Endothelial cell (in vitro differentiated cells): Measurements from ENCODE around the gene RIMBP2. TPM values are rescaled to one million over a fixed set of nuclear protein-coding genes. Genes with fewer than 3 reads are reported as not detected.
"Not testable (repeated sequence)": the region's sequence is repeated elsewhere in the genome, so short reads cannot be mapped to it uniquely, and the experiment has no call there.

Source experiments
- DNase-seq: peaks from one replicate; pipeline ENCODE4 v3.0.0; 2021; ENCODE audit warnings: low spot score
- H3K27ac Mint-ChIP-seq: one replicate; pipeline ENCODE4 v1.8.0; 2021; ENCODE audit warnings: mixed read lengths, inconsistent platforms; ENCODE audit not compliant: unreplicated experiment
- H3K27me3 Mint-ChIP-seq: one replicate; pipeline ENCODE4 v1.8.0; 2021; ENCODE audit warnings: mild to moderate bottlenecking, moderate library complexity, mixed read lengths, inconsistent platforms; ENCODE audit not compliant: unreplicated experiment
- H3K36me3 Mint-ChIP-seq: one replicate; pipeline ENCODE4 v1.8.0; 2021; ENCODE audit warnings: mild to moderate bottlenecking, low read depth, mixed read lengths, inconsistent platforms; ENCODE audit not compliant: unreplicated experiment
- H3K4me1 Mint-ChIP-seq: one replicate; pipeline ENCODE4 v1.8.0; 2021; ENCODE audit warnings: mild to moderate bottlenecking, mixed read lengths, inconsistent platforms; ENCODE audit not compliant: unreplicated experiment
- H3K4me3 Mint-ChIP-seq: one replicate; pipeline ENCODE4 v1.8.0; 2021; ENCODE audit warnings: mild to moderate bottlenecking, mixed read lengths, inconsistent platforms; ENCODE audit not compliant: unreplicated experiment
- H3K9me3 Mint-ChIP-seq: one replicate; pipeline ENCODE4 v1.8.0; 2021; ENCODE audit warnings: mixed read lengths, inconsistent platforms; ENCODE audit not compliant: unreplicated experiment
- total RNA-seq: library from RNA; stranded (reverse); fragmentation: NEBNext Ultra II Directional; extraction: Animal tissue kit (Norgen Biotek cat#: 25700); gene quantifications from one replicate; pipeline ENCODE4 v1.2.1, GENCODE V29; 2021; ENCODE audit not compliant: unreplicated experiment
- TF ChIP-seq, protein P1 (sequence below): fragments of 200-600 bp; sonication (generic); IDR thresholded peaks from one replicate; pipeline ENCODE4 v1.5.0; 2021; ENCODE audit warnings: antibody characterized with exemption; ENCODE audit not compliant: unreplicated experiment

RIMBP2 gene
- total RNA-seq, 1 donor from 2014 or later: 1.4 TPM

DNA sequence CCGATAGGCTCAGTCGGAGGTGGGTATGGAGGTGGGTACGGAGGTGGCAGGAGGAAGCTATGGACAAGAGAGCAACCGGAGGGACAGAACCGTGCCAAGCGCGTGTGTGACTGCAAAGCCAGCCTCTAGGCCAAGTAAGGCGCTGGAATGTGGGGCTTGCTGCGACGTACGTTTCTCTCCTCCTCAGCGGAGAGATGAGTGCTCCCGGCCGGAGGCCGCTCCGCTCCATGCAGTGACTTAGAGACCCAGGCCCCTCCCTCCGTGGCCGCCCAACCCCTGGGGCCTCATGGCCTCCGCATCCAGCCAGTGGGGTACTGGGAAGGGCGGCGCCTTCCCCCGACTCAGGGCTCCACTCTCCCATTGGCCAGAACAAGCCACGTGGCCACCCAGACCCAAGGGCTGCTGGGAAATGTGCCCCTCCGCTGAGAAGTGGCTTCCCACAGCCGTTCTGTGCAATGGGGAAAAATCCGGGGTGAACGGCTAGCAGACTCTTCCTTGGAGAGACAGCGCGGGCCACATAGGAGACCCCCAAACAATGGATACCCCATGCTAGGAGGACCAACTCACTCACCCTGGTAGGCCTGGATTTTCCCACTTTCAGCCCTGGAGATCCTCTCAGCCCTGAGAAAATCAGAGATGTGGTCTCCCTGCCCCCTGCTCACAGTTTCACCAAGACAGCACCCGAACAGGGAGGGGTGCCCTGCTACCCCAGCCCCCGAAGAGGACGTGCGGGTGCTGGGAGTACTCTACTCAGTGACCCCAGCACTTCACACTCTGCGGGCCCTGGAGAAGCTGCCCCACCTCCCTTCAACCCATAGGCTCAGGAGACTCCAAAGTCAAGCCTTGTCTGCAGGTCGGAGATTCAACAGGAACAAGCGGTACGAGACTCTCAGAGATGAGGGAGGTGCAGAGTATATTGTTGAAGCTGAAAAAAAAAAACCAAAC lies 66.7 kb downstream of the RIMBP2 start:
- Mint-ChIP-seq H3K4me3 (no peak overlapping the region), H3K27me3 (peaks cover 4% of the 10 kb centered on the region), H3K36me3 (peaks cover 9% of the 10 kb centered on the region), H3K9me3 (peaks cover 12% of the 10 kb centered on the region), H3K4me1 (no peaks in the 10 kb centered on the region), H3K27ac (no peak overlapping the region)
- no peak for DNase-seq
- TF ChIP-seq, protein P1, sequence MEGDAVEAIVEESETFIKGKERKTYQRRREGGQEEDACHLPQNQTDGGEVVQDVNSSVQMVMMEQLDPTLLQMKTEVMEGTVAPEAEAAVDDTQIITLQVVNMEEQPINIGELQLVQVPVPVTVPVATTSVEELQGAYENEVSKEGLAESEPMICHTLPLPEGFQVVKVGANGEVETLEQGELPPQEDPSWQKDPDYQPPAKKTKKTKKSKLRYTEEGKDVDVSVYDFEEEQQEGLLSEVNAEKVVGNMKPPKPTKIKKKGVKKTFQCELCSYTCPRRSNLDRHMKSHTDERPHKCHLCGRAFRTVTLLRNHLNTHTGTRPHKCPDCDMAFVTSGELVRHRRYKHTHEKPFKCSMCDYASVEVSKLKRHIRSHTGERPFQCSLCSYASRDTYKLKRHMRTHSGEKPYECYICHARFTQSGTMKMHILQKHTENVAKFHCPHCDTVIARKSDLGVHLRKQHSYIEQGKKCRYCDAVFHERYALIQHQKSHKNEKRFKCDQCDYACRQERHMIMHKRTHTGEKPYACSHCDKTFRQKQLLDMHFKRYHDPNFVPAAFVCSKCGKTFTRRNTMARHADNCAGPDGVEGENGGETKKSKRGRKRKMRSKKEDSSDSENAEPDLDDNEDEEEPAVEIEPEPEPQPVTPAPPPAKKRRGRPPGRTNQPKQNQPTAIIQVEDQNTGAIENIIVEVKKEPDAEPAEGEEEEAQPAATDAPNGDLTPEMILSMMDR: no peak

DNA sequence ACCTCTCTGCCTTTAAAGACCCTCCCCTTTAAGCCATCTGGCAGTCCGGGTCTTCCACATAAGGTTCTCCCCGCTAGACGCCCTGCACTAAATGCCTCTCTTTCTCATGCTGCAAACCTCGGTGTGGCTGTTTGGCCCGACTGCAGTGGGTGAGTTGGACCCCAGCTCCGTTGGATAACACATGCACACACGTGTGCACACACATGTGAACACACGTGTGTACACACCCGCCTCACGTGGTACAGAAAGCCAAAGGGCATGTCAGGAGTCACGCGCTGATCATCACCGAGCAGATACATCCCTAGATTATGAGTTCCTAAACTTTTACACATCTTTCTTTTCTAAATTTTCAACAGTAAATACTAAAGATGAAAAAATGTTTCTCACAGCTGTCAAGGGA lies 68.3 kb downstream of the RIMBP2 start:
- Mint-ChIP-seq H3K36me3 (peaks cover 4% of the 10 kb centered on the region), H3K9me3 (peaks cover 6% of the 10 kb centered on the region), H3K27ac (no peak overlapping the region), H3K27me3 (peaks cover 8% of the 10 kb centered on the region), H3K4me3 (no peak overlapping the region), H3K4me1 (no peaks in the 10 kb centered on the region)
- no peak for DNase-seq
- TF ChIP-seq, protein P1: no peak

DNA sequence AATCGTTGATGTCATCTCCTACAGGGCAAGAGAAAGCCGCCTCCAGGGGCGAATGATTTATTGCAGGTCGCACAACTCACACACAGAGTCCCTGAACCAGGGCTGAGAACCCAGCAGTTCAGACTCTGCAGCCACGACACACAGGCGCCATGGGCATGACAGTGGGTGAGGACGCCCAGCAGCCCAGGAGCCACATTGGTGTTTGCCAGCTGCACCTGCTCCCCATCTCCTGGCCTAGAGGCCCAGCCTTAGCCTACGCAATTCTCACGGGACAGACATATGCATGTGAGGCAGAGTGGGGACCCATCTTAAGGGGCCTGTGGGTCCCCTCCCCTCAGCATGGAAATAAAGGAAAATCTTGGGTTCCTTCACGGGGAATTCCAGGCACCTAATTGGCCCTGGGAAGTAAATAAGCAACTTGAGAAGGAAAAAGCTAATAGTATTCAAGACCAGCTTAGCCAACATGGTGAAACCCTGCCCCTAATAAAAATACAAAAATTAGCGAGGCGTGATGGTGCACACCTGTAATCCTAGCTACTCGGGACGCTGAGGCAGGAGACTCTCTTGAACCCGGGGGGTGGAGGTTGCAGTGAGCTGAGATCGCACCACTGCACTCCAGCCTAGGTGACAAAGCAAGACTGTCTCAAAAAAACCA lies 69.3 kb downstream of the RIMBP2 start:
- H3K4me3 Mint-ChIP-seq: no peak overlapping the region
- H3K36me3 Mint-ChIP-seq: peaks cover 8% of the 10 kb centered on the region
- peaks cover 8% of the 10 kb centered on the region for H3K27me3 Mint-ChIP-seq
- H3K27ac Mint-ChIP-seq: no peak overlapping the region
- DNase-seq: no peak
- H3K4me1 Mint-ChIP-seq: no peaks in the 10 kb centered on the region
- TF ChIP-seq, protein P1: no peak
- peaks cover 11% of the 10 kb centered on the region for H3K9me3 Mint-ChIP-seq

DNA sequence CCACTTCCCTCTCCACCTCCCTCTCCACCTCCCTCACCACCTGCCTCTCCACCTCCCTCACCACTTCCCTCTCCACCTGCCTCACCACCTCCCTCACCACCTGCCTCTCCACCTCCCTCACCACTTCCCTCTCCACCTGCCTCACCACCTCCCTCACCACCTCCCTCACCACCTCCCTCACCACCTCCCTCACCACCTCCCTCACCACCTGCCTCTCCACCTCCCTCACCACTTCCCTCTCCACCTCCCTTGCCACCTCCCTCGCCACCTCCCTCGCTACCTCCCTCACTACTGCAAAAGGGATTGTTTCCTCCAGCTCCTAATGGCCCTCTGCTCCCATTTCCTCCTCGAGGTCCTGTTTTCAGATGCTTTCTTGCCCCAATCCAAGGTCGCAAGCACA lies 69.9 kb downstream of the RIMBP2 start:
- H3K36me3 Mint-ChIP-seq, DNase-seq, H3K4me1 Mint-ChIP-seq, H3K27ac Mint-ChIP-seq, H3K27me3 Mint-ChIP-seq, H3K4me3 Mint-ChIP-seq: not testable (repeated sequence)
- peaks cover 11% of the 10 kb centered on the region for H3K9me3 Mint-ChIP-seq

DNA sequence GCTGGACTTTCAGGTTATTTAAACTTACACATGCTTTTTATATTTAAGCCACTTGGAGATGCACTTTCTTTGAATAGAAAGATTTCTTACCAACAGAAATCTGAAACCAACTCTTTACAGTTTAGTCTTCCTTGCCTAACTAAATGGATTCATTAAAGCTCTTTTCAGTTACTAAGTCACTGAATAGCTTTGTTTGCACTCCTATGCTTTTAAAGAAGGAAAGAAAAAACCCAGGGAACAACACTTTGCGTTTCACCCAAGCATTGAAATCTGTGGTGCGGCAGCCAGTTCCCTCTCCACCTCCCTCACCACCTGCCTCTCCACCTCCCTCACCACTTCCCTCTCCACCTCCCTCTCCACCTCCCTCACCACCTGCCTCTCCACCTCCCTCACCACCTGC lies 70.3 kb downstream of the RIMBP2 start:
- no peak for DNase-seq
- no peak overlapping the region for H3K4me3 Mint-ChIP-seq
- TF ChIP-seq, protein P1: no peak
- H3K36me3 Mint-ChIP-seq: peaks cover 8% of the 10 kb centered on the region
- H3K27me3 Mint-ChIP-seq: peaks cover 8% of the 10 kb centered on the region
- H3K9me3 Mint-ChIP-seq: peaks cover 11% of the 10 kb centered on the region
- no peaks in the 10 kb centered on the region for H3K4me1 Mint-ChIP-seq
- H3K27ac Mint-ChIP-seq: no peak overlapping the region
